Smooth muscle cell (in vitro differentiated cells): ENCODE data around the gene OR1K1. TPM values are rescaled to one million over a fixed set of nuclear protein-coding genes. Genes with fewer than 3 reads are reported as not detected.

Experiments used
- DNase-seq: peaks from one replicate; lab custom pipeline; 2025; ENCODE audit not compliant: unreplicated experiment; lab: John Stamatoyannopoulos, UW
- H2AFZ ChIP-seq: fragments of 200-600 bp; sonication (generic); 2 replicates; pipeline ENCODE4 v1.6.0; 2016; ENCODE audit warnings: antibody characterized with exemption, low read depth, mild to moderate bottlenecking
- H3F3A ChIP-seq: fragments of 200-600 bp; sonication (generic); 2 replicates; pipeline ENCODE4 v1.6.0; 2017; ENCODE audit warnings: antibody characterized with exemption, low read depth
- H3K27ac ChIP-seq: fragments of 200-600 bp; sonication (generic); 2 replicates; pipeline ENCODE4 v1.5.1; 2016; ENCODE audit warnings: low read depth, mild to moderate bottlenecking
- H3K27me3 ChIP-seq: fragments of 200-600 bp; sonication (generic); 2 replicates; pipeline ENCODE4 v1.6.1; 2016; ENCODE audit warnings: low read depth, mild to moderate bottlenecking
- H3K36me3 ChIP-seq: fragments of 200-600 bp; sonication (generic); 2 replicates; pipeline ENCODE4 v1.5.1; 2016; ENCODE audit warnings: low read depth
- H3K4me1 ChIP-seq: fragments of 200-600 bp; sonication (generic); 2 replicates; pipeline ENCODE4 v1.5.1; 2016; ENCODE audit warnings: low read depth
- H3K4me2 ChIP-seq: fragments of 200-600 bp; sonication (generic); 2 replicates; pipeline ENCODE4 v1.6.0; 2016; ENCODE audit warnings: mild to moderate bottlenecking
- H3K4me3 ChIP-seq: fragments of 200-600 bp; sonication (generic); 2 replicates; pipeline ENCODE4 v1.5.1; 2016; ENCODE audit warnings: mild to moderate bottlenecking
- H3K79me2 ChIP-seq: fragments of 200-600 bp; sonication (generic); 2 replicates; pipeline ENCODE4 v1.6.0; 2016; ENCODE audit warnings: low read depth, mild to moderate bottlenecking
- H3K9ac ChIP-seq: fragments of 200-600 bp; sonication (generic); 2 replicates; pipeline ENCODE4 v1.6.0; 2016; ENCODE audit warnings: low read depth
- H3K9me3 ChIP-seq: fragments of 200-600 bp; sonication (generic); replicated peaks from 2 replicates; pipeline ENCODE4 v1.5.1; 2016; ENCODE audit warnings: low read depth
- H4K20me1 ChIP-seq: fragments of 200-600 bp; sonication (generic); 2 replicates; pipeline ENCODE4 v1.6.0; 2016; ENCODE audit warnings: low read depth
- WGBS: methylation state at CpG from one replicate; pipeline ENCODE4 v1.1.7; 2016; ENCODE audit warnings: low lambda C conversion rate; 5-methylcytosine and 5-hydroxymethylcytosine counted together
- polyA plus RNA-seq: library from polyadenylated mRNA; unstranded; fragments of >200 nt; fragmentation: Nextera tagmentation; extraction: Ambion mirVana; gene quantifications from 2 replicates; pipeline ENCODE4 v1.2.1, GENCODE V29; 2016
- total RNA-seq: library from RNA; depleted of rRNA; stranded (reverse); fragments of >200 nt; gene quantifications from 2 replicates; pipeline ENCODE4 v1.2.3, GENCODE V29; 2014
- TF ChIP-seq, protein P1 (sequence below): fragments of 200-600 bp; sonication (generic); IDR thresholded peaks from 2 replicates; pipeline ENCODE4 v1.5.1; 2017; ENCODE audit warnings: borderline replicate concordance, mild to moderate bottlenecking, antibody characterized with exemption; ENCODE audit not compliant: insufficient read depth, poor library complexity, severe bottlenecking

OR1K1 gene
- total and polyA plus RNA-seq, 2 experiments from 2014 or later = not detected

GRCh38 chr9:122845116-122845515, 45.2 kb downstream of the OR1K1 start:
- H3K9ac ChIP-seq = no peak overlapping the region
- H3F3A ChIP-seq = peaks cover 3% of the 10 kb centered on the region
- no peaks in the 10 kb centered on the region for H3K79me2 ChIP-seq
- WGBS = 97% methylated on average over 3 of the region's 3 CpGs
- no peaks in the 10 kb centered on the region for H3K4me1 ChIP-seq
- H3K4me3 ChIP-seq = no peak overlapping the region
- no peak overlapping the region for H2AFZ ChIP-seq
- TF ChIP-seq, protein P1, sequence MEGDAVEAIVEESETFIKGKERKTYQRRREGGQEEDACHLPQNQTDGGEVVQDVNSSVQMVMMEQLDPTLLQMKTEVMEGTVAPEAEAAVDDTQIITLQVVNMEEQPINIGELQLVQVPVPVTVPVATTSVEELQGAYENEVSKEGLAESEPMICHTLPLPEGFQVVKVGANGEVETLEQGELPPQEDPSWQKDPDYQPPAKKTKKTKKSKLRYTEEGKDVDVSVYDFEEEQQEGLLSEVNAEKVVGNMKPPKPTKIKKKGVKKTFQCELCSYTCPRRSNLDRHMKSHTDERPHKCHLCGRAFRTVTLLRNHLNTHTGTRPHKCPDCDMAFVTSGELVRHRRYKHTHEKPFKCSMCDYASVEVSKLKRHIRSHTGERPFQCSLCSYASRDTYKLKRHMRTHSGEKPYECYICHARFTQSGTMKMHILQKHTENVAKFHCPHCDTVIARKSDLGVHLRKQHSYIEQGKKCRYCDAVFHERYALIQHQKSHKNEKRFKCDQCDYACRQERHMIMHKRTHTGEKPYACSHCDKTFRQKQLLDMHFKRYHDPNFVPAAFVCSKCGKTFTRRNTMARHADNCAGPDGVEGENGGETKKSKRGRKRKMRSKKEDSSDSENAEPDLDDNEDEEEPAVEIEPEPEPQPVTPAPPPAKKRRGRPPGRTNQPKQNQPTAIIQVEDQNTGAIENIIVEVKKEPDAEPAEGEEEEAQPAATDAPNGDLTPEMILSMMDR = no peak
- H3K27ac ChIP-seq = no peak overlapping the region
- no peaks in the 10 kb centered on the region for H3K9me3 ChIP-seq
- H4K20me1 ChIP-seq = no peaks in the 10 kb centered on the region
- H3K36me3 ChIP-seq = peaks cover 21% of the 10 kb centered on the region
- H3K27me3 ChIP-seq = no peaks in the 10 kb centered on the region
- H3K4me2 ChIP-seq = no peak overlapping the region
- DNase-seq = no peak

- Histone ChIP-seq H3K9ac (no peak overlapping the region), H3K79me2 (no peaks in the 10 kb centered on the region), H2AFZ (no peak overlapping the region), H3K36me3 (peaks cover 26% of the 10 kb centered on the region), H3K4me3 (no peak overlapping the region), H3F3A (peaks cover 3% of the 10 kb centered on the region), H3K9me3 (no peaks in the 10 kb centered on the region), H4K20me1 (no peaks in the 10 kb centered on the region), H3K27ac (no peak overlapping the region), H3K4me1 (no peaks in the 10 kb centered on the region), H3K4me2 (no peak overlapping the region), H3K27me3 (no peaks in the 10 kb centered on the region)
- 96% methylated on average over 5 of the region's 5 CpGs for WGBS
- TF ChIP-seq, protein P1 = no peak
- no peak for DNase-seq
These were observed 46.5 kb downstream of the OR1K1 start for GRCh38 chr9:122846371-122846940.

DNA sequence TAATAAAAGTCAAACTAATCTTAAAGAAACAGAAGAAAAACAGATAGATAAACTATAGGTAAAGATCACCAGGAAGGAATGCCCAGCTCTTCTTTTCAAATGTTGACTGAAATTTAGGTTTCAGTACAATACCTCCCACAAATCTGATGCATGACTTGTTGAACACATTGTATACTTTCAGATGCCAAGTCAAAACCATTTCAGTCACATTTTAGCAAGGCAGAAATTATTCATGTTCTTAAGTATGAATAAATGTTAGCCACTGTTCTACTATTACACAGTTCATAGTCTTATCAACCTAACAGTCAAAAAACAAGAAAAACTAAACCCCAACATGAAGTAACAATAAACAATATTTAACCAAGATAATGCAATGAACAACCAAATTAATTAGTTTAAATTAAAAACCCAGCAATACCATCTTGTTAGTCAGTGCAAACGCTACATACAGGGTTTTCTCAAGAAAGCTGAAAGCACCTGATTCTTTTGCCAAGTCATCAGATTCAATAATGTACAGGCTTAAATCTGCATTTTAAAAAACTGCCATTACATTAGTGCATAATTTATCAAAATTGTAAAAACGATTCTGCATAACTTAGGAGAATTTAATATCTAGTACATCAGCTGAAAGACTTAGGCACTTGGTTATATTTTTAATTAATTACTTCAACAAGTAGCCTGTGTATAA, 48.5 kb downstream of the OR1K1 start:
- Histone ChIP-seq H3K79me2 (no peaks in the 10 kb centered on the region), H3K27me3 (no peaks in the 10 kb centered on the region), H3K4me2 (no peak overlapping the region), H3F3A (peaks cover 3% of the 10 kb centered on the region), H4K20me1 (no peaks in the 10 kb centered on the region), H3K9me3 (no peaks in the 10 kb centered on the region), H3K9ac (no peak overlapping the region), H3K4me3 (no peak overlapping the region), H3K36me3 (peaks cover 28% of the 10 kb centered on the region), H3K4me1 (no peaks in the 10 kb centered on the region), H2AFZ (no peak overlapping the region), H3K27ac (no peak overlapping the region)
- WGBS = 98% methylated on average over 2 of the region's 2 CpGs
- no peak for DNase-seq
- TF ChIP-seq, protein P1 = no peak

Other genes with a start within 250 kb of the OR1K1 start
- gene OR1N2, start 247.0 kb upstream of the OR1K1 start, total RNA-seq = not detected in 2 replicates
- gene OR1N2, start 247.0 kb upstream of the OR1K1 start, polyA plus RNA-seq = not detected in 2 replicates
- not detected in 2 replicates for gene OR1L8, start 216.7 kb upstream of the OR1K1 start, total RNA-seq
- 0.11 TPM in 1 of 2 replicates, not detected in the other for gene OR1L8, start 216.7 kb upstream of the OR1K1 start, polyA plus RNA-seq
- gene OR1Q1, start 185.4 kb upstream of the OR1K1 start, total RNA-seq = not detected in 2 replicates
- not detected in 2 replicates for gene OR1Q1, start 185.4 kb upstream of the OR1K1 start, polyA plus RNA-seq
- gene OR1B1, start 142.5 kb upstream of the OR1K1 start, total RNA-seq = not detected in 2 replicates
- not detected in 2 replicates for gene OR1B1, start 142.5 kb upstream of the OR1K1 start, polyA plus RNA-seq
- not detected in 2 replicates for gene OR1L1, start 138.4 kb upstream of the OR1K1 start, total RNA-seq
- not detected in 2 replicates for gene OR1L1, start 138.4 kb upstream of the OR1K1 start, polyA plus RNA-seq
- gene OR1L3, start 125.0 kb upstream of the OR1K1 start, total RNA-seq = not detected in 2 replicates
- gene OR1L3, start 125.0 kb upstream of the OR1K1 start, polyA plus RNA-seq = not detected in 2 replicates
- gene OR1L4, start 76.1 kb upstream of the OR1K1 start, total RNA-seq = not detected in 2 replicates
- gene OR1L4, start 76.1 kb upstream of the OR1K1 start, polyA plus RNA-seq = not detected in 2 replicates
- not detected in 2 replicates for gene OR1L6, start 57.8 kb upstream of the OR1K1 start, total RNA-seq
- gene OR1L6, start 57.8 kb upstream of the OR1K1 start, polyA plus RNA-seq = not detected in 2 replicates
- gene OR5C1, start 11.2 kb upstream of the OR1K1 start, total RNA-seq = not detected in 2 replicates
- gene OR5C1, start 11.2 kb upstream of the OR1K1 start, polyA plus RNA-seq = not detected in 2 replicates
- 24.2 and 30.2 TPM in 2 replicates for gene PDCL, start 28.5 kb downstream of the OR1K1 start, total RNA-seq
- 14.9 and 18.3 TPM in 2 replicates for gene PDCL, start 28.5 kb downstream of the OR1K1 start, polyA plus RNA-seq
- gene RC3H2, start 105.2 kb downstream of the OR1K1 start, total RNA-seq = 44.7 and 46.1 TPM in 2 replicates
- 15.3 and 15.6 TPM in 2 replicates for gene RC3H2, start 105.2 kb downstream of the OR1K1 start, polyA plus RNA-seq
- gene ZBTB6, start 113.2 kb downstream of the OR1K1 start, total RNA-seq = 13.2 and 18.1 TPM in 2 replicates
- gene ZBTB6, start 113.2 kb downstream of the OR1K1 start, polyA plus RNA-seq = 2.7 and 3.8 TPM in 2 replicates
- gene ZBTB26, start 131.4 kb downstream of the OR1K1 start, total RNA-seq = 4.0 and 5.3 TPM in 2 replicates
- 0.74 and 1.5 TPM in 2 replicates for gene ZBTB26, start 131.4 kb downstream of the OR1K1 start, polyA plus RNA-seq
- gene RABGAP1, start 140.9 kb downstream of the OR1K1 start, total RNA-seq = 31.8 and 35.3 TPM in 2 replicates
- gene RABGAP1, start 140.9 kb downstream of the OR1K1 start, polyA plus RNA-seq = 13.5 and 17.6 TPM in 2 replicates
- gene GPR21, start 233.5 kb downstream of the OR1K1 start, total RNA-seq = 1.4 and 2.0 TPM in 2 replicates
- not detected in 2 replicates for gene GPR21, start 233.5 kb downstream of the OR1K1 start, polyA plus RNA-seq